ENCODE measurements around the gene MAG.

Gene MAG

GRCh38 chr19:35318679-35319448 is 26.9 kb downstream of the MAG start:
- no peak for DNase-seq

- no peak for DNase-seq
Measured at GRCh38 chr19:35320065-35320713, 28.2 kb downstream of the MAG start.

- no peak for DNase-seq
Measured at GRCh38 chr19:35321291-35321690, 29.3 kb downstream of the MAG start.

- DNase-seq, result no peak
Measured at GRCh38 chr19:35322014-35322413, 30.1 kb downstream of the MAG start.

GRCh38 chr19:35327642-35328041 is 35.7 kb downstream of the MAG start:
- DNase-seq, result no peak

GRCh38 chr19:35328851-35329285 is 36.9 kb downstream of the MAG start, which contains the start of gene CD22:
CD22 (plus strand) TSS chr19:35329187; CDS start chr19:35332041, 2,854 bp downstream.
- DNase-seq, result no peak

- DNase-seq, result no peak
Measured at GRCh38 chr19:35329323-35329722, 37.4 kb downstream of the MAG start.

- no peak for DNase-seq
Measured at GRCh38 chr19:35330475-35330874, 38.5 kb downstream of the MAG start.

- no peak for DNase-seq
Measured at GRCh38 chr19:35331551-35332214, 39.7 kb downstream of the MAG start.

GRCh38 chr19:35332817-35333216 is 40.9 kb downstream of the MAG start:
- no peak for DNase-seq

GRCh38 chr19:35334144-35334753 is 42.3 kb downstream of the MAG start:
- DNase-seq, result no peak

GRCh38 chr19:35336166-35336955 is 44.4 kb downstream of the MAG start:
- DNase-seq, result no peak

GRCh38 chr19:35337097-35337983 is 45.4 kb downstream of the MAG start:
- DNase-seq, result no peak

GRCh38 chr19:35337984-35338296 is 46.0 kb downstream of the MAG start:
- DNase-seq, result no peak

GRCh38 chr19:35340431-35340830 is 48.5 kb downstream of the MAG start:
- no peak for DNase-seq

- DNase-seq, result no peak
Measured at GRCh38 chr19:35341006-35341405, 49.0 kb downstream of the MAG start.

- DNase-seq, result no peak
Measured at GRCh38 chr19:35341565-35342225, 49.7 kb downstream of the MAG start.

- no peak for DNase-seq
Measured at GRCh38 chr19:35342430-35342829, 50.5 kb downstream of the MAG start.

GRCh38 chr19:35344511-35345031 is 52.6 kb downstream of the MAG start:
- no peak for DNase-seq

- DNase-seq, result no peak
Measured at GRCh38 chr19:35345671-35346111, 53.7 kb downstream of the MAG start.

Data from fibroblast of skin of abdomen (primary cell).